CD4-positive, CD25-positive, alpha-beta regulatory T cell (primary cell): ENCODE results near the gene CAMK2A. TPM values are rescaled to one million over a fixed set of nuclear protein-coding genes. Genes with fewer than 3 reads are reported as not detected.
A peak's percentile ranks its signal among the peaks of the same experiment; 100 is the strongest.

ENCODE experiments used
- ATAC-seq, 2 donors: fragments of 150-1000 bp; cut with Tn5 transposase; one replicate each; pipeline ENCODE4 v1.10.0; 2021; ENCODE audit warnings: low read depth in 2 of 2, moderate number of reproducible peaks in 2 of 2, moderate library complexity in 1 of 2
- DNase-seq, 3 donors: peaks; one replicate each; pipeline versions ENCODE4 v3.0.0 to v3.0.0-alpha.2; 2012 to 2022; ENCODE audit warnings: mixed read lengths in 1 of 3
- H3K27ac ChIP-seq: one replicate; pipeline ENCODE4 v1.7.0; 2013; ENCODE audit warnings: mild to moderate bottlenecking, low read length; ENCODE audit not compliant: insufficient read depth, poor library complexity, severe bottlenecking
- H3K27me3 ChIP-seq: one replicate; pipeline ENCODE4 v1.7.0; 2013; ENCODE audit warnings: low read length; ENCODE audit not compliant: control insufficient read depth, insufficient read depth
- H3K36me3 ChIP-seq: one replicate; pipeline ENCODE4 v1.7.0; 2013; ENCODE audit warnings: mild to moderate bottlenecking, low read length, moderate library complexity; ENCODE audit not compliant: control insufficient read depth, insufficient read depth
- H3K4me1 ChIP-seq: 2 replicates; pipeline ENCODE4 v1.7.0; 2013; ENCODE audit warnings: mild to moderate bottlenecking, low read length; ENCODE audit not compliant: insufficient read depth, control insufficient read depth, poor library complexity, severe bottlenecking
- H3K4me3 ChIP-seq: one replicate; pipeline ENCODE4 v1.7.0; 2013; ENCODE audit warnings: low read depth, mild to moderate bottlenecking, low read length, moderate library complexity
- H3K9me3 ChIP-seq, 2 experiments: 1 replicate in 1 of 2; 2 replicates in 1 of 2; pipeline ENCODE4 v1.7.0; 2013; ENCODE audit warnings: low read length in 2 of 2, mild to moderate bottlenecking in 1 of 2, moderate library complexity in 1 of 2; ENCODE audit not compliant: control insufficient read depth in 2 of 2
- H3K27ac Mint-ChIP-seq, 3 donors: one replicate each; pipeline ENCODE4 v1.8.0; 2020 to 2022; ENCODE audit warnings: mild to moderate bottlenecking in 3 of 3, mixed read lengths in 3 of 3, moderate library complexity in 2 of 3
- H3K27me3 Mint-ChIP-seq: one replicate; pipeline ENCODE4 v1.8.0; 2022; ENCODE audit warnings: mild to moderate bottlenecking, mixed read lengths
- H3K36me3 Mint-ChIP-seq: one replicate; pipeline ENCODE4 v1.8.0; 2020; ENCODE audit warnings: mixed read lengths
- H3K4me1 Mint-ChIP-seq, 4 donors: one replicate each; pipeline ENCODE4 v1.8.0; 2020 to 2022; ENCODE audit warnings: mixed read lengths in 4 of 4, mild to moderate bottlenecking in 1 of 4
- H3K4me3 Mint-ChIP-seq, 4 donors: one replicate each; pipeline ENCODE4 v1.8.0; 2020 to 2022; ENCODE audit warnings: mild to moderate bottlenecking in 4 of 4, mixed read lengths in 4 of 4, moderate library complexity in 3 of 4
- H3K9me3 Mint-ChIP-seq, 7 donors: one replicate each; pipeline ENCODE4 v1.8.0; 2020 to 2022; ENCODE audit warnings: mixed read lengths in 7 of 7, mild to moderate bottlenecking in 3 of 7, moderate library complexity in 2 of 7
- polyA plus RNA-seq, 4 donors: library from polyadenylated mRNA; unstranded; fragments of 300-500 nt; fragmentation: Illumina TruSeq; gene quantifications; one replicate each; pipeline ENCODE4 v1.2.3, GENCODE V29; 2021
- total RNA-seq: library from RNA; stranded (reverse); gene quantifications from one replicate; pipeline ENCODE4 v1.2.3, GENCODE V29; 2022

CAMK2A gene
- total and polyA plus RNA-seq, 5 donors from 2014 or later, result not detected

DNA sequence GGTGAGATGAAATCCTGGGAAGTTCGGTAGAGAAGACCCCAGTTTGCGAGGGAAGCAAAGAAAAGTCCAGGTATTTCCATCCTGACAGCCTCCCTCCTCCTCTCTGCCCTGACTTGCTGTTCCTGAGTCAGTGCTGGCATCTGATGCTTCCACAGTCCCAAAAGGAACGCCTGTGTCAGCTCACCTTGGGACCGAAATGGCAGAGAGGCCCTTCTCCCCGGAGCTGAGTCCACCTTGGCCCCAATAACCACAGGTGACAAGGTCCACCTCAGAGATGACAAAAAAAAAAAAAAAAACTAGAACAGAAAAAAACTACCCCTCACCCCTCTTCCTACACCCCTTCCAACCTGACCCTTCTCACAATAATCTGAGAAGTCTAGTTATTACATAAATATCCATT is 68.1 kb downstream of the CAMK2A start:
- no peaks in the 10 kb centered on the region for H3K4me1 ChIP-seq
- H3K9me3 Mint-ChIP-seq, result no peaks in the 10 kb centered on the region
- no peak overlapping the region for H3K4me3 ChIP-seq
- ATAC-seq, result no peak
- H3K36me3 Mint-ChIP-seq, result no peaks in the 10 kb centered on the region
- H3K27ac ChIP-seq, result no peak overlapping the region
- no peaks in the 10 kb centered on the region for H3K9me3 ChIP-seq
- DNase-seq, result no peak
- peaks cover 0 to 3% (median 1%) of the 10 kb centered on the region in 4 donors for H3K4me1 Mint-ChIP-seq
- H3K27me3 ChIP-seq, result no peaks in the 10 kb centered on the region
- H3K27me3 Mint-ChIP-seq, result peaks cover 5% of the 10 kb centered on the region
- no peaks in the 10 kb centered on the region for H3K36me3 ChIP-seq
- no peak overlapping the region for H3K27ac Mint-ChIP-seq
- no peak overlapping the region for H3K4me3 Mint-ChIP-seq

DNA sequence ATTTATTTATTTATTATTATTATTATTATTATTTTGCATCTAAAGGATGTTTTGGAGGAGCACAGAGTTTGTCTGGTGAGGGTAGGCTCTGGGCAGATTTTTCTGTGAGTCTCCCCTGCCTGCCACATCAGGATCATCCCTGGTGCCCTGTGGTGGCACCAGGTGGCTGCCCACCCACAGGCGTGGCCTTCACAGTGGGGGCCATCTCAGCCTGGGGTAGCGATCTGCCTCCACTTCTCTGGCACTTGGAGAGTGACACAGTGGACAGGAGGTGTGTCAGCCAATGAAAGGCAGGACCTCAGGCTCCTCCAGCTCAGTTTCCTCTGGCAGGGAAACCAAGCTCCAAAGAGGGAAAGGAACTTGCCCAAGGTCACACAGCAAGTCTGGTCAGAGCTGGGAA is 69.7 kb downstream of the CAMK2A start:
- ATAC-seq, result no peak
- Mint-ChIP-seq H3K4me3 (no peak overlapping the region), H3K36me3 (no peaks in the 10 kb centered on the region)

DNA sequence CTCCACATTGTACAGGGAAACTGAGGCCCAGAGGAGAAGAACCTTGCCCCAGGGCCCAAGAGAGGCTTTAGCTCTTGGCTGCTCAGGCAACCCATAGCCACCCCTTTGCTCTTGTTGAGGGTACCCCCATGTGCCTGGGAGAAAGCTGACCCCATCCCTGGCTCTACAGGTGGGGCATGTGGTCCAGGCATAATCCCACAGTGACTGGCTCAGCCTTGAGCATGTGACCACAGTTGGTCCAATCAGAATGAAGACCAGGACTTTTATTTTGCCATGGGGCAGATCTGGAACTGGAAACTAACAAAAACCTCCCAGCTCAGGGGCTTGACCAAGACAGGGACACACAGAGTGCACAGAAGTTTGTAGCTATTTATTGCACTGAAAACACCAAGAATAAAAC is 70.4 kb downstream of the CAMK2A start:
- Mint-ChIP-seq H3K4me1 (peaks cover 0 to 3% (median 1%) of the 10 kb centered on the region in 4 donors), H3K36me3 (no peaks in the 10 kb centered on the region), H3K27ac (no peak overlapping the region), H3K4me3 (no peak overlapping the region), H3K27me3 (peaks cover 5% of the 10 kb centered on the region), H3K9me3 (no peaks in the 10 kb centered on the region)
- Histone ChIP-seq H3K36me3 (no peaks in the 10 kb centered on the region), H3K27me3 (no peaks in the 10 kb centered on the region), H3K9me3 (no peaks in the 10 kb centered on the region), H3K4me1 (no peaks in the 10 kb centered on the region), H3K4me3 (no peak overlapping the region), H3K27ac (no peak overlapping the region)
- no peak for ATAC-seq
- no peak for DNase-seq

More for the DNA sequence above, 69.7 kb downstream of the CAMK2A start:
- Histone ChIP-seq H3K4me1 (no peaks in the 10 kb centered on the region), H3K27me3 (no peaks in the 10 kb centered on the region), H3K4me3 (no peak overlapping the region), H3K36me3 (no peaks in the 10 kb centered on the region), H3K9me3 (no peaks in the 10 kb centered on the region), H3K27ac (no peak overlapping the region)
- Mint-ChIP-seq H3K27ac (no peak overlapping the region), H3K27me3 (peaks cover 5% of the 10 kb centered on the region), H3K9me3 (no peaks in the 10 kb centered on the region), H3K4me1 (peaks cover 0 to 3% (median 1%) of the 10 kb centered on the region in 4 donors)
- no peak for DNase-seq

DNA sequence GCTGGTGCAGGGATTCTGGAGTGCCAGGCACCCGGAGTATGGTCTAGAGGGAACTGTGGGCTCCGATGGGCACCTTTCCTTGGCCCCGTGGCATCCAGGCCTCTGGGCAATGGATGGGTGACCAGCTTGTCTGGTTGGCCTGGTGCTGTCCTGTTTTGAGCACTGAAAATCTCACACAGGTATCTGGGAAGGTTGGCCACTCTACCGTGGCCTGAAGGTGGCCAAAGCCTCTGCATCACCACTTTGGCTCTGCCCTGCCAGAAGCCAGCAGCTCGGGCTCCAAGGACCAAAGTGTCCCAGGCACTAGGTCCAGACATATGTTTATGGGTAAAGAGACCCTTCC is 70.9 kb downstream of the CAMK2A start:
- Mint-ChIP-seq H3K4me1 (peaks cover 0 to 3% (median 1%) of the 10 kb centered on the region in 4 donors), H3K9me3 (no peaks in the 10 kb centered on the region), H3K36me3 (no peaks in the 10 kb centered on the region), H3K27ac (no peak overlapping the region), H3K4me3 (no peak overlapping the region), H3K27me3 (peaks cover 5% of the 10 kb centered on the region)
- ATAC-seq, result no peak
- DNase-seq, result no peak
- no peak overlapping the region for H3K4me3 ChIP-seq
- H3K27ac ChIP-seq, result no peak overlapping the region
- H3K4me1 ChIP-seq, result no peaks in the 10 kb centered on the region
- H3K36me3 ChIP-seq, result no peaks in the 10 kb centered on the region
- H3K9me3 ChIP-seq, result no peaks in the 10 kb centered on the region
- H3K27me3 ChIP-seq, result no peaks in the 10 kb centered on the region

DNA sequence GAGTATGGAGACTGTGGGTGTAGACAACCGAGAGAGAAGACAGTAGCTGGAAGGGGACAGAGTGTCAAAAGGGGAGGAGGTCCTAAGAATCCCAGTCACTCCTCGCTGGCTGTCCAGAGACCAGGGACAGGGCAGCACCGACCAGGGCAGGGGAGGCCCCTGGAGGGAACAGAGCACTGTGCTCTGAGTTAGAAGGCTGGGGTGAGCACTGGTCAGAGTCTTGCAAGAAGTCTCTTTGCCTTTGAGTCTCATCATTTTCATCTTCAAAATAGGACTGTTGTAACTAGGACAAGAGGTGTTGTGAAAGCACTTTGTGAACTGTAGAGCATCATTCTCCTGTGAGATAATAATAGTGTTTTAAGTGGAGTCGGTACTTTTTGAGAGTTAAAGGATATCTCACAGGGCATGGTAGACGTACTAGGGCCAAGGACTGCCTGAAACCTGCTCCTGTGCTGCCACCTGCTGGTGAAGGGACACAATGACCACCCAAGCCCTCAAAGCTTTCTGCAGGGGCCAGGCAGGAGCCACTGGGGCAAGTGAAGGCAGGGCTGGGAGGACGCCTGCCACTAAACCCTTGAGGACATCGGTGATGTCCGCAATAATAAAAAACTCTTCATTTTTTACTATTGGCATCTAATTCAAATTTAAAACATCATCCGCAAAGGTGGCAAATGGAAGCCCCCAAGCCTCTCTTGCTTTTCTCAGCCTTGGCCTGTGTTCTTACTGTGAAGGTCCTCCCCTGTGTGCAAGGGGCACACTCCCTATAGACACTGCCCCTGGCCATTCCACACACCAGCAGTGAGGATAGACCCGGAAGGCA is 71.5 kb downstream of the CAMK2A start:
- no peak overlapping the region for H3K27ac Mint-ChIP-seq

DNA sequence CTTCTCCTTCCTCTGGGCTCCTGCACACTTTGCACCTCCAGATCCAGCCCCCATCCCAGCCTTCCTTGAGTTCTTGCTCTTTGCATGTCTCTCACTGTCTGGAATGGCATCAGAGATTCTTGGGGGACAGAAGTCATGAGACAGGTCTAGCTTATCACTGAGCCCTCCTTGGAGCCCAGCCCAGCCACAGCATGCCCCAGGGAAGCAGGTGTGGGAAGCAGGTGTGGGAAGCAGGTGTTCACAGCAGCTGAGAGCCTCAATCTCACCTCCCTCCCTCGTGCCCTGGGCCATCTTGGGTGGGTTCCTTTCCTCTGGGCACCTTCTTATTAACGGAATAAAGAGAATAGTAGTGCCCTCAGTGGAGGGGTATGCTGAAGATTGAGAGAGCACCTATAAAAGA is 72.5 kb downstream of the CAMK2A start:
- Mint-ChIP-seq H3K4me1 (peaks cover 0 to 3% (median 1%) of the 10 kb centered on the region in 4 donors), H3K27me3 (peaks cover 5% of the 10 kb centered on the region), H3K27ac (peak overlapping the region in 1 of 3 donors; percentile 54), H3K4me3 (no peak overlapping the region), H3K36me3 (no peaks in the 10 kb centered on the region), H3K9me3 (no peaks in the 10 kb centered on the region)
- H3K27ac ChIP-seq, result no peak overlapping the region
- no peaks in the 10 kb centered on the region for H3K9me3 ChIP-seq
- no peaks in the 10 kb centered on the region for H3K27me3 ChIP-seq
- H3K36me3 ChIP-seq, result no peaks in the 10 kb centered on the region
- H3K4me1 ChIP-seq, result no peaks in the 10 kb centered on the region
- ATAC-seq (no peak), DNase-seq (no peak)
- no peak overlapping the region for H3K4me3 ChIP-seq

More for the DNA sequence above, 71.5 kb downstream of the CAMK2A start:
- H3K4me3 Mint-ChIP-seq, result no peak overlapping the region
- Histone ChIP-seq H3K9me3 (no peaks in the 10 kb centered on the region), H3K27ac (no peak overlapping the region), H3K36me3 (no peaks in the 10 kb centered on the region), H3K27me3 (no peaks in the 10 kb centered on the region), H3K4me1 (no peaks in the 10 kb centered on the region), H3K4me3 (no peak overlapping the region)
- H3K27me3 Mint-ChIP-seq, result peaks cover 5% of the 10 kb centered on the region
- no peaks in the 10 kb centered on the region for H3K36me3 Mint-ChIP-seq
- DNase-seq (peak; percentile 56 to 78 (median 74)), ATAC-seq (peak; percentile 66 to 75)
- no peaks in the 10 kb centered on the region for H3K9me3 Mint-ChIP-seq
- H3K4me1 Mint-ChIP-seq, result peaks cover 0 to 3% (median 1%) of the 10 kb centered on the region in 4 donors

DNA sequence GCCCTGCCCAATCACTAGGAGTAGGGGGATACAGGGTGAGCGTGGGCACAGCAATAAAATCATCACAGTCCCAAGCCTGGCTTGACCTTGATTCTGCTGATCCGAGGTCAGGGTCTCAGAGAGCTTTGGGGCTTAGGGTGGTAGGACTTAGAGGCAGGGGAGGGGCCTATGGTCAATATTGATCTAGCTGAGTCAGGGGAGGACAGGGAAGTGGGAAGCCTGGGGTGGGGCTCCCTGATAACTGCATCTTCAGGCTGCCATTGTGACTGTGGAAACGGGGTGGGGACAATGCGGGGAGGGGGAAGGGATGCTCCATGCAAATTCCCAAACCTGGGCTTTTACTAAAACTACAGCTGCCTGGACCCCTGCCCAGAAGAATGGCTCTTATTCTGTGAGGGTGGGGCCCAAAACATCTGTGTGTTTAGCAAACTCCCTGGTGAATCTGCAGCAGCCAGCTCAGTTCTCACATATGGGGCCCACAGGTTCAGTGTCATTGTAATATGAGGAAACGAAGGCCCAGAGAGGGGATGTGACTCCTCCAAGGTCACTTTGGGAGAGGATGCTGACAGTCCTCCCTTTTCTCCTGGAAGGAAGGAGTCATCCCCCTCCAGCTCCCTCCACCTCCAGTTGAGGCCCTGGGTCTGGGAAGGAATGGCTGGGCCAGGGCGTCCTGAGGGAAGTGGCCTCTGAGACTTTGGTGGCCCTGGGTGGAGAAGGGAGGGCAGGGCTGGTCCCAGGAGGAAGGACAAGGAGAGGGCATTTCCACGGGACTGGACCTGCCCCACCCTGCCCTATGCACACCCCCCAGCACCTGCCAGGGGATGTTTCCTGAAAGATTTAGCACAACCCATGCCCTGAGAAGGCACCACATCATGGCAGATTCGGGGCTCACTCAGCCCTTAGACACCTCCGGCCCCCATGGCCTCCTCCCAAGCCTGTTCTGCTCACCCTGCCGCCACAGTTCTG is 73.3 kb downstream of the CAMK2A start:
- no peak overlapping the region for H3K27ac ChIP-seq
- Mint-ChIP-seq H3K4me1 (peaks cover 0 to 3% (median 1%) of the 10 kb centered on the region in 4 donors), H3K9me3 (no peaks in the 10 kb centered on the region), H3K27ac (peak overlapping the region in 1 of 3 donors; percentile 54), H3K36me3 (no peaks in the 10 kb centered on the region), H3K27me3 (peaks cover 5% of the 10 kb centered on the region), H3K4me3 (no peak overlapping the region)
- no peaks in the 10 kb centered on the region for H3K9me3 ChIP-seq
- DNase-seq (no peak), ATAC-seq (no peak)
- H3K4me3 ChIP-seq, result no peak overlapping the region
- no peaks in the 10 kb centered on the region for H3K27me3 ChIP-seq
- no peaks in the 10 kb centered on the region for H3K36me3 ChIP-seq
- H3K4me1 ChIP-seq, result no peaks in the 10 kb centered on the region
